H1 (cell line): ENCODE results near the gene MTIF2.

Source experiments
- CTCF ChIP-seq, 3 experiments: IDR thresholded peaks; 1 replicate in 2 of 3; 2 replicates in 1 of 3; pipeline versions ENCODE4 v1.5.1 to v1.6.1; 2011; ENCODE audit warnings: low read length in 3 of 3, mild to moderate bottlenecking in 3 of 3, inconsistent platforms in 2 of 3, low read depth in 1 of 3, moderate library complexity in 1 of 3; ENCODE audit not compliant: insufficient read depth in 1 of 3; ENCODE audit errors: control extremely low read depth in 1 of 3
- JUN ChIP-seq: IDR thresholded peaks from 2 replicates; pipeline ENCODE4 v1.6.1; 2011; ENCODE audit warnings: low read depth, mild to moderate bottlenecking, improper control_type of control experiment, low read length
- JUND ChIP-seq: IDR thresholded peaks from 2 replicates; pipeline ENCODE4 v1.6.1; 2011; ENCODE audit warnings: mild to moderate bottlenecking, improper control_type of control experiment, low read length
- MAX ChIP-seq: IDR thresholded peaks from 2 replicates; pipeline ENCODE4 v1.6.1; 2012; ENCODE audit warnings: inconsistent platforms

- TF ChIP-seq CTCF (IDR thresholded peaks at IDR 0.05; ENCODE audit: control extremely low read depth in 1 of 3, insufficient read depth in 1 of 3, low read depth in 1 of 3, low read length in 3 of 3) (no peak), JUND (no peak), JUN (no peak), MAX (no peak)
Measured at GRCh38 chr2:55229221-55229620, 39.8 kb downstream of the MTIF2 start.
